ENCODE measurements around the gene PROK2. TPM values are rescaled to one million over a fixed set of nuclear protein-coding genes. Genes with fewer than 3 reads are reported as not detected.
A peak's percentile ranks its signal among the peaks of the same experiment; 100 is the strongest.

PROK2 gene
- total RNA-seq, 1 donor from 2014 or later, result not detected

GRCh38 chr3:71786551-71786950, 1.6 kb upstream of the PROK2 start:
- no peak for DNase-seq (ENCODE audit: low spot score)

GRCh38 chr3:71786217-71786549, 1.2 kb upstream of the PROK2 start:
- DNase-seq (ENCODE audit: low spot score), result no peak

GRCh38 chr3:71785532-71786216, 726 bp upstream of the PROK2 start:
- DNase-seq (ENCODE audit: low spot score), result no peak

GRCh38 chr3:71784201-71784913, 591 bp downstream of the PROK2 start:
- DNase-seq (ENCODE audit: low spot score), result no peak

- DNase-seq (ENCODE audit: low spot score), result no peak
Measured at GRCh38 chr3:71783152-71783551, 1.8 kb downstream of the PROK2 start.

- DNase-seq (ENCODE audit: low spot score), result no peak
Measured at GRCh38 chr3:71780430-71780829, 4.5 kb downstream of the PROK2 start.

- DNase-seq (ENCODE audit: low spot score), result no peak
Measured at GRCh38 chr3:71779674-71780377, 5.1 kb downstream of the PROK2 start.

GRCh38 chr3:71778353-71778752, 6.6 kb downstream of the PROK2 start:
- no peak for DNase-seq (ENCODE audit: low spot score)

GRCh38 chr3:71776538-71776937, 8.4 kb downstream of the PROK2 start:
- no peak for DNase-seq (ENCODE audit: low spot score)

GRCh38 chr3:71771884-71772283, 13.1 kb downstream of the PROK2 start:
- no peak for DNase-seq (ENCODE audit: low spot score)

GRCh38 chr3:71771126-71771525, 13.8 kb downstream of the PROK2 start:
- DNase-seq (ENCODE audit: low spot score), result no peak

GRCh38 chr3:71763426-71763825, 21.5 kb downstream of the PROK2 start:
- no peak for DNase-seq (ENCODE audit: low spot score)

- no peak for DNase-seq (ENCODE audit: low spot score)
Measured at GRCh38 chr3:71760140-71760539, 24.8 kb downstream of the PROK2 start.

- DNase-seq (ENCODE audit: low spot score), result no peak
Measured at GRCh38 chr3:71759401-71759800, 25.5 kb downstream of the PROK2 start.

GRCh38 chr3:71758091-71758490, 26.9 kb downstream of the PROK2 start:
- DNase-seq (ENCODE audit: low spot score), result no peak

- DNase-seq (ENCODE audit: low spot score), result no peak
Measured at GRCh38 chr3:71754610-71755253, 30.2 kb downstream of the PROK2 start.

GRCh38 chr3:71753701-71754609, 31.0 kb downstream of the PROK2 start, which contains the start of gene GPR27:
Gene GPR27 (plus strand): TSS chr3:71753855. CDS start chr3:71754050, 195 bp downstream.
- DNase-seq (ENCODE audit: low spot score), result peak; percentile 37

- no peak for DNase-seq (ENCODE audit: low spot score)
Measured at GRCh38 chr3:71752831-71753700, 31.9 kb downstream of the PROK2 start.

- DNase-seq (ENCODE audit: low spot score), result no peak
Measured at GRCh38 chr3:71751602-71752001, 33.3 kb downstream of the PROK2 start.

GRCh38 chr3:71744738-71745137, 40.2 kb downstream of the PROK2 start:
- no peak for DNase-seq (ENCODE audit: low spot score)

Measured in umbilical cord (tissue), 2 donors.